Measurements from ENCODE around the gene SUPV3L1.
A peak's percentile ranks its signal among the peaks of the same experiment; 100 is the strongest.

SUPV3L1 gene

DNA sequence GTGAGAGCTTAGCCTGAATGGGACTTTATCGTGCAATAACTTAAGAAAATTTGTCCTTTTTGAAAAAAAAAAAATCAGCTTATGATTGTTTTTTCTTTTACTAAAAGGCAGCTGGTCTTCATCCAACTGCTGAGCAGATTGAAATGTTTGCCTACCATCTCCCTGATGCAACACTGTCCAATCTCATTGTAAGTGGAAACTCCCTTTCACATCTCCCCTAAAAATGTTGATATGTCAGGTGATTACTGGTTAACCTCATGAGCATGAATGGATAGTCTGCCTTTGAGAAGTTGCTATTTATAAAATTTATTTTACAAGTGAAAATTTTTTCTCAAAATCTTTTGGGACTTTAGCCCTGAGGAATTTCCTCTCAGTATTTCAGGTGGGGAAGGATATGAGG, 22.3 kb downstream of the SUPV3L1 start:
- H3K4me3 ChIP-seq (ENCODE audit: low read length), result no peak overlapping the region
- TF ChIP-seq, protein P1, sequence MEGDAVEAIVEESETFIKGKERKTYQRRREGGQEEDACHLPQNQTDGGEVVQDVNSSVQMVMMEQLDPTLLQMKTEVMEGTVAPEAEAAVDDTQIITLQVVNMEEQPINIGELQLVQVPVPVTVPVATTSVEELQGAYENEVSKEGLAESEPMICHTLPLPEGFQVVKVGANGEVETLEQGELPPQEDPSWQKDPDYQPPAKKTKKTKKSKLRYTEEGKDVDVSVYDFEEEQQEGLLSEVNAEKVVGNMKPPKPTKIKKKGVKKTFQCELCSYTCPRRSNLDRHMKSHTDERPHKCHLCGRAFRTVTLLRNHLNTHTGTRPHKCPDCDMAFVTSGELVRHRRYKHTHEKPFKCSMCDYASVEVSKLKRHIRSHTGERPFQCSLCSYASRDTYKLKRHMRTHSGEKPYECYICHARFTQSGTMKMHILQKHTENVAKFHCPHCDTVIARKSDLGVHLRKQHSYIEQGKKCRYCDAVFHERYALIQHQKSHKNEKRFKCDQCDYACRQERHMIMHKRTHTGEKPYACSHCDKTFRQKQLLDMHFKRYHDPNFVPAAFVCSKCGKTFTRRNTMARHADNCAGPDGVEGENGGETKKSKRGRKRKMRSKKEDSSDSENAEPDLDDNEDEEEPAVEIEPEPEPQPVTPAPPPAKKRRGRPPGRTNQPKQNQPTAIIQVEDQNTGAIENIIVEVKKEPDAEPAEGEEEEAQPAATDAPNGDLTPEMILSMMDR (conservative IDR thresholded peaks at IDR 0.05; ENCODE audit: low read length), result no peak
- DNase-seq (ENCODE audit: low read depth), result peak; percentile 66

DNA sequence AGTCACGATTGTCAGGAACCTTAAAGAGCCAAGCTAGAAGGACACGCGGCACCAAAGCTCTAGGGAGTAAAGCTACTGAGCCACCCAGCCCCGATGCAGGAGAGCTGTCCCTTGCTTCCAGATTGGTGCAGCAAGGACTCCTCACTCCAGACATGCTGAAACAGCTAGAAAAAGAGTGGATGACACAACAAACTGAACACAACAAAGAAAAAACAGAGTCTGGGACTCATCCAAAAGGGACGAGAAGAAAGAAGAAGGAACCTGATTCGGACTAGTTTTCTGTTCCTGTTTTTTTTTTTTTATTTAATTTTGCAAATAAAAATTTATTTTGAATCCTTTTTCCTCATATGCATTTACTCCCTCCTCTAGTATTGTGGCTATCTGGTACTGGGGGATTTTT, 28.7 kb downstream of the SUPV3L1 start:
- H3K4me3 ChIP-seq (ENCODE audit: low read length), result no peak overlapping the region
- TF ChIP-seq, protein P1 (conservative IDR thresholded peaks at IDR 0.05; ENCODE audit: low read length), result no peak
- DNase-seq (ENCODE audit: low read depth), result no peak

DNA sequence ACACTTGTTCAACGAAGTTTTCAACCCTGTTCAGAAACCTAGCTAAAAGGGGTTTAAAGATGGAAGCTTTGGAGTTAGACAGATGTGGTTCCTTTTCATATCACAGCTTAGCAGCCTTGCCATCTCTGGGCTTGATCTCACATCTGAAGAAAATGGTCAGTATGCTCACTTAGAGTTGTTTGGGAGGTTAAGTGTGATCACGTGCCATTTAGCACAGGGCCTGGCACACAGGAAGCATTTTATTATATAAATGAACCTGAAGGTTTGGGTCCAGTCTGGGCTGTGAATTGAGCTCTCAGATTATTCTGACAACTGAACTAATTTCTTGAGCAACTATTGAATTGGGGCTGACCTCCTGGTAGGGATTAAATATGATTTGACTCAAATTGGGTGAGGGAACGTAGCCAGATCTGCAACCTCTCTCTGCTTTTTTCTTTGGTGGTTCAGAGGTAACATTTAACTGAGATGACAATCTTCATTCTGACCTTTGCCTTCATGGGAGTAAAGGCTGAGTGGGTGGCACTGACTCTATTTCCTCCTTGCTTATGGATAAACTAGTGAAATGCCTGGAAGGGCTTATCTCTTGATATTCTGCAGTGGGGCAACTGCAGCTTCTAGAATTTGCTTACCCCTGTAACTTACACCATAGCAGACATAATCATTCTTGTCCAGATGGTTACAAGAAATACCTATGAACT, 29.9 kb downstream of the SUPV3L1 start:
- no peak for DNase-seq (ENCODE audit: low read depth)
- H3K4me3 ChIP-seq (ENCODE audit: low read length), result no peak overlapping the region
- TF ChIP-seq, protein P1 (conservative IDR thresholded peaks at IDR 0.05; ENCODE audit: low read length), result no peak

DNA sequence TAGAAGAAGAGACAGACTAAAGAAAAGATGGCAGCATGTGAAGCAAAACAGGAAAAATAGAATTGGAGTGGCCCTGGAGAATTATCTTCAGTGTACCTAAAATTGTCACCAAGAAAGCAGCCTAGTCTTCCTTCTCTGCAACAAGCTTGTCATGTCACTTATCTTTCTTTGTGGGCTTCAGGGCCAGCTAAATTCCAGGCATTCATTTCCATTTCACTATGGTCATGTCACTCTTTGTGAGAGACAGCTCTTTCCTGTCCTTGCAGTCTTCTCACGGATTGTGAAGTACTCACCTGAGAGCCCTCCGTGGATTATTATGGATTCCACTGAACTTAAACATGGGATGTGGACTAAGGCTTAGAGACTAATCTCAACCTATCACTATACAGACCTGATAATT, 31.1 kb downstream of the SUPV3L1 start:
- no peak for DNase-seq (ENCODE audit: low read depth)
- TF ChIP-seq, protein P1 (conservative IDR thresholded peaks at IDR 0.05; ENCODE audit: low read length), result no peak
- H3K4me3 ChIP-seq (ENCODE audit: low read length), result no peak overlapping the region

DNA sequence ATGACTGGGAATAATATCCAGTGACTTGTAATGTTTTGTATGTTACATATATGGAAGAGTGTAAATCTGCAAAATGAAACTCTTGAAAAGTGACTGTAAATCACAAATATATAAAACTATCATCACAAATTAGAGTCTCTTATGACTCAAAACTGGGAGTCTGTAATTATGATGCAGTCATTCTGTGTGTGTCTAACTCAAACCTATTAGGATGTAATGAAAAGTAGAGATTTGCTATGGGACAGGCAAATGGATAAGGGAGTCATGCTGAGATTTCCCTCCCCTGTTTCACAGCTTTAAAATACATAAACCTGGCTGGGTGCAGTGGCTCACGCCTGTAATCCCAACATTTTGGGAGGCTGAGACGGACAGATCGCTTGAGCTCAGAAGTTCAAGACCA, 31.5 kb downstream of the SUPV3L1 start:
- DNase-seq (ENCODE audit: low read depth), result no peak
- TF ChIP-seq, protein P1 (conservative IDR thresholded peaks at IDR 0.05; ENCODE audit: low read length), result no peak
- H3K4me3 ChIP-seq (ENCODE audit: low read length), result no peak overlapping the region

DNA sequence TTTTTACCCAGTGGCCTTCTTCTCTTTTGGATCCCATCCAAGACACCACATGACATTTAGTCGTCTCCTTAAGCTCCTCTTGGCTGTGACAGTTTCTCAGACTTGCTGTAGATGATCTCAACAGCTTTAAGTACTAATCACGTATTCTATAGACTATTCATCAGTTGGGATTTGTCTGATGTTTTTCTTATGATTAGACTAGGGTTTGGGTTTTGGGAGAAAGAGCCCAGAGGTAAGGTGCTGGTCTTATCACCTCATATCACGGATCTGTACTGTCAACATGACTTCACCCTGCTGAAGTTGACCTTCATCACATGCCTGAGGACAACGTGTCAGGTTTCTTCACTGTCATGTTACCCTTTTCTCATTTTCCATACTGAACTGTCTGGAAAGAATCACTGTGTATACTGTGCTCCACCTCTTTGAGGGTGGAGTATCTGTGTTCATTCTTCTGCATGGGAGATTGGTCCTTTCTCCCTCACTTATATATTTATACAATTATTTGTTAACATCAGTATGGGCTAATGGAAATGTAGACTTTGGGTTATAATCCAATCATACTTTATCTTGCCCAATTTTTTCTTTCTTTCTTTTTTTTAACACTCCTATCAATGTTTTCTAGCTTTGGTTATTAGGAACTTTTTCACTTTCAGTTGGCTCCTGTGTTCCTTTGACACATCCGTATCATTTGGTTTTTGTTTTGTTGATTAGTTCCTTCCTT, 33.7 kb downstream of the SUPV3L1 start:
- TF ChIP-seq, protein P1 (conservative IDR thresholded peaks at IDR 0.05; ENCODE audit: low read length), result no peak
- DNase-seq (ENCODE audit: low read depth), result no peak

DNA sequence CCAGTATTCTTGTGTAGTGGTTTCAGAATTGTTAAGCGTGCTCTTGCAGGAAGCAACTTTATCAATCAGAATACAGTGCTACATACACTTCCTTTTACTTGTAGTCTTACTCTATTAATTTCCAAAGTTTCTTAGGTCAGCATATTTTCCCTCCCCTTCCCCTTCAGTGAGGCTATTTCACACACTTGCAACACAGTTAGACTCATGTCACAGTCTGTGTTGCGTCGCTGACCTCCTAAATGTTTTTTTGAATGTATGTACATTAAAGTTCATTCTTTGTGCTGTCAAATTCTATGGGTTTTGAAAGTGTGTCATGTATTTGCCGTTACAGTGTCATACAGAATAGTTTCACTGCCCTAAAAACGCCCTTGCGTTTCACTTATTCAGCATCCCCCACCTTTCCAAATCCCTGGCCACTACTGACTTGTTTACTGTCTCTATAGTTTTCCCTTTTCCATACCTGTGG, 34.7 kb downstream of the SUPV3L1 start:
- H3K4me3 ChIP-seq (ENCODE audit: low read length), result no peak overlapping the region
- TF ChIP-seq, protein P1 (conservative IDR thresholded peaks at IDR 0.05; ENCODE audit: low read length), result no peak
- no peak for DNase-seq (ENCODE audit: low read depth)

More for the DNA sequence above, 33.7 kb downstream of the SUPV3L1 start:
- no peak overlapping the region for H3K4me3 ChIP-seq (ENCODE audit: low read length)

Measured in AG10803 (cell line).